Neural progenitor cell (in vitro differentiated cells): ENCODE results near the gene IQGAP1. TPM values are rescaled to one million over a fixed set of nuclear protein-coding genes. Genes with fewer than 3 reads are reported as not detected.
"Not testable (repeated sequence)": the region's sequence is repeated elsewhere in the genome, so short reads cannot be mapped to it uniquely, and the experiment has no call there.

Experiments used
- DNase-seq: peaks from one replicate; pipeline ENCODE4 v3.0.0-alpha.2; 2016; ENCODE audit warnings: low spot score
- H2AFZ ChIP-seq: fragments of 200-600 bp; sonication (generic); replicated peaks from 2 replicates; pipeline ENCODE4 v1.6.1; 2016; ENCODE audit warnings: antibody characterized with exemption
- H3F3A ChIP-seq: fragments of 200-600 bp; sonication (generic); 2 replicates; pipeline ENCODE4 v1.6.1; 2016; ENCODE audit warnings: antibody characterized with exemption, low read depth
- H3K27ac ChIP-seq: fragments of 200-600 bp; sonication (generic); 2 replicates; pipeline ENCODE4 v1.5.1; 2016; ENCODE audit warnings: mild to moderate bottlenecking
- H3K27me3 ChIP-seq: fragments of 200-600 bp; sonication (generic); 2 replicates; pipeline ENCODE4 v1.6.1; 2016; ENCODE audit warnings: mild to moderate bottlenecking, moderate library complexity
- H3K36me3 ChIP-seq: fragments of 200-600 bp; sonication (generic); 2 replicates; pipeline ENCODE4 v1.5.1; 2016
- H3K4me1 ChIP-seq: fragments of 200-600 bp; sonication (generic); 2 replicates; pipeline ENCODE4 v1.6.1; 2016; ENCODE audit warnings: mixed run types
- H3K4me2 ChIP-seq: fragments of 200-600 bp; sonication (generic); 2 replicates; pipeline ENCODE4 v1.6.1; 2016
- H3K4me3 ChIP-seq: fragments of 200-600 bp; sonication (generic); 2 replicates; pipeline ENCODE4 v1.5.1; 2016
- H3K79me2 ChIP-seq: fragments of 200-600 bp; sonication (generic); 2 replicates; pipeline ENCODE4 v1.6.1; 2016; ENCODE audit warnings: low read depth
- H3K9ac ChIP-seq: fragments of 200-600 bp; sonication (generic); 2 replicates; pipeline ENCODE4 v1.6.1; 2016
- H3K9me3 ChIP-seq: fragments of 200-600 bp; sonication (generic); 2 replicates; pipeline ENCODE4 v1.5.1; 2016; ENCODE audit warnings: low read depth
- H4K20me1 ChIP-seq: fragments of 200-600 bp; sonication (generic); 2 replicates; pipeline ENCODE4 v1.6.1; 2016; ENCODE audit warnings: low read depth
- H3K27ac Mint-ChIP-seq: 3 replicates; pipeline ENCODE4 v1.8.0; 2021; ENCODE audit warnings: mixed read lengths
- H3K27me3 Mint-ChIP-seq: 2 replicates; pipeline ENCODE4 v1.8.0; 2022; ENCODE audit warnings: low read depth, mild to moderate bottlenecking, inconsistent platforms, moderate library complexity, mixed read lengths; ENCODE audit not compliant: insufficient read depth
- H3K36me3 Mint-ChIP-seq: 3 replicates; pipeline ENCODE4 v1.8.0; 2021; ENCODE audit warnings: mixed read lengths
- H3K4me1 Mint-ChIP-seq: 3 replicates; pipeline ENCODE4 v1.8.0; 2021; ENCODE audit warnings: mixed read lengths
- H3K4me3 Mint-ChIP-seq: 3 replicates; pipeline ENCODE4 v1.8.0; 2021; ENCODE audit warnings: mild to moderate bottlenecking, moderate library complexity, mixed read lengths
- H3K9me3 Mint-ChIP-seq: 3 replicates; pipeline ENCODE4 v1.8.0; 2020; ENCODE audit warnings: mixed read lengths
- EZH2 ChIP-seq: fragments of 200-600 bp; sonication (generic); IDR thresholded peaks from 2 replicates; pipeline ENCODE4 v1.6.1; 2017; ENCODE audit warnings: antibody characterized with exemption, mild to moderate bottlenecking, moderate library complexity
- EZH2phosphoT487 ChIP-seq: fragments of 200-600 bp; sonication (generic); IDR thresholded peaks from 2 replicates; pipeline ENCODE4 v1.6.1; 2017; ENCODE audit warnings: antibody characterized with exemption
- total RNA-seq: library from RNA; depleted of rRNA; stranded (reverse); fragments of >200 nt; gene quantifications from 2 replicates; pipeline ENCODE4 v1.2.3, GENCODE V29; 2015; ENCODE audit warnings: low replicate concordance
- TF ChIP-seq, protein P1 (sequence below): fragments of 200-600 bp; sonication (generic); IDR thresholded peaks from 2 replicates; pipeline ENCODE4 v1.5.1; 2017; ENCODE audit warnings: antibody characterized with exemption, mild to moderate bottlenecking

IQGAP1 gene
- total RNA-seq, 1 donor from 2014 or later = 44.8 TPM

DNA sequence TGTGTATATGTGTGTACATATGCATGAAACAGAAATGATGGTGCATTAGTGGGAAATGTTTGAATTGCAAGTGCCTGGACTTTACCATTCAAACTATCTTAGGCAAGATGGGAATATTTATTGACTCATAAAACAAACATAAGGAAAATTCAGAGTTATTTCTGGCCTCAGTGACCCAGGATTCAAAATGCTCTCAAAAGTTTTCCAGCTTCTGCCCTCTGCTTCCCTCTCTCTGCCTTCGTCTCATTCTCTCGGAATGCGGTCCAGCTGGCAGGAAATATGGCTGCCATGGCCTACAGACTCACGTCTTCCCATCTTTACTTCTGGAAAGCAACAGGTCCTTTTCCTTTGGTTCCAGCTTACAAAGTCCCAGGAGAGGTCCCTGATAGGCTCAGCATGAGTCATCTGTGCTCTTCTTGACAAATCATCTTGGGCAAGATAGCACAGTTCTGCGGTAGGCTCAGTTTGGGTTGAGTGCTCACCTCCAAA lies 44.7 kb upstream of the IQGAP1 start:
- H3K4me3 Mint-ChIP-seq = no peak overlapping the region
- Histone ChIP-seq H4K20me1 (no peaks in the 10 kb centered on the region), H3K9me3 (no peaks in the 10 kb centered on the region), H3F3A (no peaks in the 10 kb centered on the region), H2AFZ (no peak overlapping the region), H3K27me3 (no peaks in the 10 kb centered on the region), H3K27ac (no peak overlapping the region), H3K9ac (no peak overlapping the region), H3K4me2 (no peak overlapping the region), H3K79me2 (no peaks in the 10 kb centered on the region), H3K36me3 (no peaks in the 10 kb centered on the region), H3K4me3 (no peak overlapping the region), H3K4me1 (no peaks in the 10 kb centered on the region)
- H3K9me3 Mint-ChIP-seq = no peaks in the 10 kb centered on the region
- H3K36me3 Mint-ChIP-seq = no peaks in the 10 kb centered on the region
- no peak for TF ChIP-seq EZH2
- TF ChIP-seq, protein P1, sequence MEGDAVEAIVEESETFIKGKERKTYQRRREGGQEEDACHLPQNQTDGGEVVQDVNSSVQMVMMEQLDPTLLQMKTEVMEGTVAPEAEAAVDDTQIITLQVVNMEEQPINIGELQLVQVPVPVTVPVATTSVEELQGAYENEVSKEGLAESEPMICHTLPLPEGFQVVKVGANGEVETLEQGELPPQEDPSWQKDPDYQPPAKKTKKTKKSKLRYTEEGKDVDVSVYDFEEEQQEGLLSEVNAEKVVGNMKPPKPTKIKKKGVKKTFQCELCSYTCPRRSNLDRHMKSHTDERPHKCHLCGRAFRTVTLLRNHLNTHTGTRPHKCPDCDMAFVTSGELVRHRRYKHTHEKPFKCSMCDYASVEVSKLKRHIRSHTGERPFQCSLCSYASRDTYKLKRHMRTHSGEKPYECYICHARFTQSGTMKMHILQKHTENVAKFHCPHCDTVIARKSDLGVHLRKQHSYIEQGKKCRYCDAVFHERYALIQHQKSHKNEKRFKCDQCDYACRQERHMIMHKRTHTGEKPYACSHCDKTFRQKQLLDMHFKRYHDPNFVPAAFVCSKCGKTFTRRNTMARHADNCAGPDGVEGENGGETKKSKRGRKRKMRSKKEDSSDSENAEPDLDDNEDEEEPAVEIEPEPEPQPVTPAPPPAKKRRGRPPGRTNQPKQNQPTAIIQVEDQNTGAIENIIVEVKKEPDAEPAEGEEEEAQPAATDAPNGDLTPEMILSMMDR = no peak
- no peak for TF ChIP-seq EZH2phosphoT487
- no peaks in the 10 kb centered on the region for H3K4me1 Mint-ChIP-seq
- H3K27me3 Mint-ChIP-seq = peaks cover 4% of the 10 kb centered on the region
- no peak overlapping the region for H3K27ac Mint-ChIP-seq
- DNase-seq = no peak

DNA sequence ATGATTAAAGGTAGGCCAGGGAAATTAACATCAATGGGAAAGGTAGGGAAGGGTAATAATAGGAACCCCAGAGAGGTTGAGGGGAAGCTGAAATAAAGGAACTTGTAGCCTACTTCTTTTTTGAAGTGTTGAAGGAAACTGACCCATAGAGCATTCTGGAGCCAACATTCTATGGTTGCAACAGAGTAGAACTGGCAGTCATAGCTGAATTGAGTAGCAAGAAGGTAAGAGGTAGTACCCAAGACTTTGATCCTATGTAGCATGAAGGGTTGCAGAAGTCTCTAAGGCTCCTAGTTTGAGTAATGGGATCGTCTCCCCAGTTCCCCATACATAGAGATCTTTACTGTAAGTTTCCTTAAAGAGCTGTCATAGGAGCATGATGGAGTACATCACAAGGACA lies 43.4 kb upstream of the IQGAP1 start:
- H3K36me3 ChIP-seq = no peaks in the 10 kb centered on the region
- no peaks in the 10 kb centered on the region for H3K9me3 Mint-ChIP-seq
- H3K4me3 Mint-ChIP-seq = no peak overlapping the region
- H3K4me2 ChIP-seq = no peak overlapping the region
- H3K27ac Mint-ChIP-seq = no peak overlapping the region
- TF ChIP-seq, protein P1 = no peak
- no peak for TF ChIP-seq EZH2phosphoT487
- no peak for TF ChIP-seq EZH2
- H3K9me3 ChIP-seq = no peaks in the 10 kb centered on the region
- no peaks in the 10 kb centered on the region for H3K4me1 ChIP-seq
- H3K79me2 ChIP-seq = no peaks in the 10 kb centered on the region
- no peaks in the 10 kb centered on the region for H3K36me3 Mint-ChIP-seq
- peaks cover 4% of the 10 kb centered on the region for H3K27me3 Mint-ChIP-seq
- H4K20me1 ChIP-seq = no peaks in the 10 kb centered on the region
- H3K4me1 Mint-ChIP-seq = no peaks in the 10 kb centered on the region
- H3K9ac ChIP-seq = no peak overlapping the region
- DNase-seq = no peak
- no peak overlapping the region for H3K27ac ChIP-seq
- H3K4me3 ChIP-seq = no peak overlapping the region
- H3K27me3 ChIP-seq = no peaks in the 10 kb centered on the region
- no peaks in the 10 kb centered on the region for H3F3A ChIP-seq
- H2AFZ ChIP-seq = no peak overlapping the region

DNA sequence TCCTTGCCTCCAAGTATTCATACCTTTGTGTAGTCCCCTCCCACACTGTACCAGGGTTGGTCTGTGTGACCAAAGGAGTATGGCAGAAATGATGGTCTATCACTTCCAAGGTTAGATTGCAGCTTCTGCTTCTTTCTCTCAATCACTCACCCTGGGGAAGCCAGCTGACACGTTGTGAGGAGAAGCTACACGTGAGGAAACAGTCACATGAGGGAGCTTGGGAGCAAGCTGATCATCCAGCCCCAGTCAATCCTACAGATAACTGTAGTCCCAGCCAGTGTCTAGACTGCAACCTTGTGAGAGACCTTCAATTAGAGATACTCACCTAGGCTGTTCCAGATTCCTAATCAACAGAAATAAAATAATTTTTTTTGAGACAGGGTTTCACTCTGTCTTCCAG lies 42.2 kb upstream of the IQGAP1 start:
- Histone ChIP-seq H4K20me1 (no peaks in the 10 kb centered on the region), H3K9ac (no peak overlapping the region), H3K36me3 (no peaks in the 10 kb centered on the region), H3K4me1 (no peaks in the 10 kb centered on the region), H3K27me3 (no peaks in the 10 kb centered on the region), H3F3A (no peaks in the 10 kb centered on the region), H3K4me2 (no peak overlapping the region), H3K27ac (no peak overlapping the region), H3K9me3 (no peaks in the 10 kb centered on the region), H2AFZ (no peak overlapping the region), H3K79me2 (no peaks in the 10 kb centered on the region), H3K4me3 (no peak overlapping the region)
- DNase-seq = no peak
- no peak overlapping the region for H3K4me3 Mint-ChIP-seq
- no peaks in the 10 kb centered on the region for H3K4me1 Mint-ChIP-seq
- no peak for TF ChIP-seq EZH2
- TF ChIP-seq, protein P1 = no peak
- no peak for TF ChIP-seq EZH2phosphoT487
- H3K36me3 Mint-ChIP-seq = no peaks in the 10 kb centered on the region
- no peak overlapping the region for H3K27ac Mint-ChIP-seq
- H3K27me3 Mint-ChIP-seq = peaks cover 9% of the 10 kb centered on the region
- H3K9me3 Mint-ChIP-seq = peaks cover 3% of the 10 kb centered on the region

DNA sequence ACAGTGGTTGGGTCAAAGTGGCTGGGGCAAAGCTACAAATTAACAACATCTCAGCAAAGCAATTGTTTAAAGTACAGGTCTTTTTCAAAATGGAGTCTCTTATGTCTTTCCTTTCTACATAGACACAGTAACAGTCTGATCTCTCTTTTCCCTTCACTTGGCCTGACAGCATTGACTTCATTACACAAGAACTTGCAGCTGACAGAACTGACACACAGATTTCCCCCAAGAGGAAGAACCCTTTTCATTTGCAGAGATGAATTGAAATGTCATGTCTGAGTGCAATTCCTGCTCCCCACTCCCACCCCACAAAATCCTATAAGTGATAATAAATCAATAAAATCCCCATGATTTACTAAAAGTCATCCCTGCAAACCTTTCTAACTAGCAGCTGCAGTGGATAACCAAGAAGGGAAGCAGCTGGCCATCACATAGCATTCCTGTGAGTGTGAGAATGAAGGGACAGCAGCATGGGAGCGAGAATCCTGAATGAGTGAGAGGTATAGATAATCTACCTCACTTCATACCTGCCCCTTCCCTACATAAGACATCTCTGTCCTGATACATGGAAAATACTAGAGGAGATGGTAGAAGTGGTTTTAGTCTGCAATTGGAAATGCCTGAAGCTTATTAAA lies 40.5 kb upstream of the IQGAP1 start:
- H2AFZ ChIP-seq, H3K4me3 ChIP-seq, H3K79me2 ChIP-seq, H3K36me3 Mint-ChIP-seq, H3K36me3 ChIP-seq, H3K4me3 Mint-ChIP-seq, H4K20me1 ChIP-seq, H3K4me1 ChIP-seq, H3K27ac Mint-ChIP-seq, H3K27me3 ChIP-seq, DNase-seq, H3K9me3 ChIP-seq, H3K4me2 ChIP-seq, H3K27ac ChIP-seq, H3K9me3 Mint-ChIP-seq, H3K9ac ChIP-seq, H3K4me1 Mint-ChIP-seq, H3F3A ChIP-seq: not testable (repeated sequence)
- peaks cover 12% of the 10 kb centered on the region for H3K27me3 Mint-ChIP-seq
